AML-193 (cell line): ENCODE results near the gene MS4A18.

Source experiments
- DNase-seq, 2 experiments: peaks; one replicate each; lab custom pipeline; 2025; lab: John Stamatoyannopoulos, UW

The MS4A18 gene

GRCh38 chr11:60788401-60789125 lies 64.0 kb downstream of the MS4A18 start:
- no peak for DNase-seq

GRCh38 chr11:60790726-60791125 lies 66.2 kb downstream of the MS4A18 start:
- no peak for DNase-seq

- no peak for DNase-seq
Observed at GRCh38 chr11:60791153-60791933, 66.8 kb downstream of the MS4A18 start.

GRCh38 chr11:60792521-60792920 lies 68.0 kb downstream of the MS4A18 start:
- DNase-seq = no peak
